Activated B cell treated with CpG ODN at 0.5 μM for 24 hours (primary cell): Measurements from ENCODE around the gene CNTN4. TPM values are rescaled to one million over a fixed set of nuclear protein-coding genes. Genes with fewer than 3 reads are reported as not detected.

ENCODE experiments used
- ATAC-seq: fragments of 200-7000 bp; cut with Tn5 transposase; one replicate; pipeline ENCODE4 v1.10.0; 2021; ENCODE audit warnings: low read depth, mild to moderate bottlenecking, moderate library complexity
- CTCF ChIA-PET: fragments of 350-600 bp; sonication (Branson Sonifier 250); formaldehyde crosslinking; loops from one replicate; lab custom pipeline; 2021; ENCODE audit warnings: antibody characterized with exemption; lab: Charles Lee
- POLR2A ChIA-PET: fragments of 350-600 bp; sonication (Branson Sonifier 250); formaldehyde crosslinking; loops from one replicate; lab custom pipeline; 2021; ENCODE audit warnings: antibody characterized with exemption; lab: Charles Lee
- DNase-seq: peaks from one replicate; pipeline ENCODE4 v3.0.0; 2022
- H3K27ac Mint-ChIP-seq: one replicate; pipeline ENCODE4 v1.8.0; 2020; ENCODE audit warnings: mixed read lengths
- H3K27me3 Mint-ChIP-seq: one replicate; pipeline ENCODE4 v1.8.0; 2021; ENCODE audit warnings: mixed read lengths
- H3K36me3 Mint-ChIP-seq: one replicate; pipeline ENCODE4 v1.8.0; 2021; ENCODE audit warnings: low read depth, mixed read lengths
- H3K4me1 Mint-ChIP-seq: one replicate; pipeline ENCODE4 v1.8.0; 2021; ENCODE audit warnings: mixed read lengths
- H3K4me3 Mint-ChIP-seq: one replicate; pipeline ENCODE4 v1.8.0; 2020; ENCODE audit warnings: mild to moderate bottlenecking, mixed read lengths
- H3K9me3 Mint-ChIP-seq: one replicate; pipeline ENCODE4 v1.8.0; 2020; ENCODE audit warnings: mixed read lengths
- CTCF ChIP-seq: fragments of 200-600 bp; IDR thresholded peaks from one replicate; pipeline ENCODE4 v1.8.0; 2022; ENCODE audit warnings: antibody characterized with exemption, mild to moderate bottlenecking
- intact Hi-C: fragments of 100-400 bp; cut with micrococcal nuclease; formaldehyde crosslinking; loops from one replicate; pipeline ENCODE4 v1.15.1; 2024
- total RNA-seq: library from RNA; stranded (reverse); gene quantifications from 2 replicates; pipeline ENCODE4 v1.2.3, GENCODE V29; 2022

Gene CNTN4
- total RNA-seq, 1 donor from 2014 or later: not detected

GRCh38 chr3:2516762-2517441, 418.2 kb downstream of the CNTN4 start:
- Mint-ChIP-seq H3K4me3 (no peak overlapping the region), H3K9me3 (no peaks in the 10 kb centered on the region), H3K27ac (no peak overlapping the region), H3K27me3 (no peaks in the 10 kb centered on the region), H3K36me3 (no peaks in the 10 kb centered on the region), H3K4me1 (no peaks in the 10 kb centered on the region)
- ATAC-seq (no peak), DNase-seq (no peak)
- TF ChIP-seq CTCF: no peak
- POLR2A ChIA-PET: no interaction called here
- intact Hi-C loops: no loop called here
- CTCF ChIA-PET: no interaction called here

- Mint-ChIP-seq H3K4me3 (no peak overlapping the region), H3K27ac (no peak overlapping the region), H3K9me3 (no peaks in the 10 kb centered on the region), H3K4me1 (no peaks in the 10 kb centered on the region), H3K36me3 (no peaks in the 10 kb centered on the region), H3K27me3 (no peaks in the 10 kb centered on the region)
- TF ChIP-seq CTCF: no peak
- DNase-seq (no peak), ATAC-seq (no peak)
- ChIA-PET POLR2A (no interaction called here), CTCF (no interaction called here)
- intact Hi-C loops: no loop called here
Measured at GRCh38 chr3:2517500-2518172, 419.0 kb downstream of the CNTN4 start.

- H3K27me3 Mint-ChIP-seq: no peaks in the 10 kb centered on the region
- TF ChIP-seq CTCF: no peak
- H3K36me3 Mint-ChIP-seq: no peaks in the 10 kb centered on the region
- ATAC-seq: no peak
- H3K4me1 Mint-ChIP-seq: no peaks in the 10 kb centered on the region
- intact Hi-C loops: no loop called here
- no peak for DNase-seq
- H3K9me3 Mint-ChIP-seq: no peaks in the 10 kb centered on the region
- ChIA-PET POLR2A (no interaction called here), CTCF (no interaction called here)
- no peak overlapping the region for H3K4me3 Mint-ChIP-seq
- no peak overlapping the region for H3K27ac Mint-ChIP-seq
Measured at GRCh38 chr3:2523281-2523836, 424.7 kb downstream of the CNTN4 start.

GRCh38 chr3:2525968-2526367, 427.3 kb downstream of the CNTN4 start:
- CTCF ChIA-PET: no interaction called here
- ATAC-seq: no peak

More at GRCh38 chr3:2525968-2526367, 427.3 kb downstream of the CNTN4 start:
- intact Hi-C loops: no loop called here
- Mint-ChIP-seq H3K36me3 (no peaks in the 10 kb centered on the region), H3K4me3 (no peak overlapping the region), H3K27ac (no peak overlapping the region), H3K4me1 (no peaks in the 10 kb centered on the region), H3K27me3 (no peaks in the 10 kb centered on the region), H3K9me3 (peaks cover 2% of the 10 kb centered on the region)
- POLR2A ChIA-PET: no interaction called here
- TF ChIP-seq CTCF: no peak
- DNase-seq: no peak
